Panc1 (cell line): Measurements from ENCODE around the gene LRRC31. TPM values are rescaled to one million over a fixed set of nuclear protein-coding genes. Genes with fewer than 3 reads are reported as not detected.

Experiments used
- ATAC-seq: fragments of 200-7000 bp; cut with Tn5 transposase; 2 replicates; pipeline ENCODE4 v1.9.1; 2020; ENCODE audit warnings: mild to moderate bottlenecking, moderate library complexity
- BruUV-seq: library from RNA; stranded (reverse); fragments of 400-500 nt; replicated peaks from 2 replicates; lab custom pipeline; 2021; lab: Mats Ljungman, UMichigan
- CTCF ChIA-PET: fragments of 300-600 bp; sonication (Branson Sonifier 250); formaldehyde crosslinking; loops from one replicate; lab custom pipeline; 2022; ENCODE audit warnings: antibody characterized with exemption; lab: Charles Lee
- POLR2A ChIA-PET: fragments of 300-600 bp; sonication (Branson Sonifier 250); formaldehyde crosslinking; loops from one replicate; lab custom pipeline; 2022; ENCODE audit warnings: antibody characterized with exemption; lab: Charles Lee
- DNase-seq: peaks from one replicate; pipeline ENCODE4 v3.0.0-alpha.2; 2010; ENCODE audit warnings: low read depth, low spot score
- H3K27ac ChIP-seq: 2 replicates; pipeline ENCODE4 v1.5.1; 2011; ENCODE audit warnings: mild to moderate bottlenecking, low read length, inconsistent platforms
- H3K27me3 ChIP-seq: fragments of 200-500 bp; sonication (Bioruptor generic); 2 replicates; pipeline ENCODE4 v1.6.0; 2014; ENCODE audit warnings: low read length, inconsistent platforms; ENCODE audit not compliant: control insufficient read depth, insufficient read depth
- H3K36me3 ChIP-seq: fragments of 200-500 bp; sonication (Bioruptor generic); 2 replicates; pipeline ENCODE4 v1.5.1; 2014; ENCODE audit warnings: inconsistent platforms, mild to moderate bottlenecking, low read length, moderate library complexity; ENCODE audit not compliant: control insufficient read depth, insufficient read depth
- H3K4me1 ChIP-seq: 2 replicates; pipeline ENCODE4 v1.5.1; 2011; ENCODE audit warnings: inconsistent platforms, mild to moderate bottlenecking, low read length, moderate library complexity; ENCODE audit not compliant: control insufficient read depth, insufficient read depth
- H3K4me3 ChIP-seq, 2 experiments: 2 replicates each; pipeline ENCODE4 v1.5.1; 2011 to 2012; ENCODE audit warnings: low read depth in 2 of 2, low read length in 2 of 2, mild to moderate bottlenecking in 2 of 2, inconsistent platforms in 1 of 2, moderate library complexity in 1 of 2
- H3K9me3 ChIP-seq: fragments of 200-500 bp; sonication (Bioruptor generic); 2 replicates; pipeline ENCODE4 v1.5.1; 2014; ENCODE audit warnings: low read depth, mild to moderate bottlenecking, inconsistent platforms, low read length, moderate library complexity; ENCODE audit not compliant: control insufficient read depth, insufficient read depth
- POLR2AphosphoS5 ChIP-seq: IDR thresholded peaks from 2 replicates; pipeline ENCODE4 v1.6.1; 2012; ENCODE audit warnings: mild to moderate bottlenecking, low read depth, low read length, moderate library complexity
- SIN3A ChIP-seq: IDR thresholded peaks from 2 replicates; pipeline ENCODE4 v1.6.1; 2012; ENCODE audit warnings: low read depth, mild to moderate bottlenecking, low read length, moderate library complexity, borderline replicate concordance; ENCODE audit not compliant: insufficient read depth
- TCF7L2 ChIP-seq: IDR thresholded peaks from 2 replicates; pipeline ENCODE4 v1.6.1; 2011; ENCODE audit warnings: mild to moderate bottlenecking, low read depth, low read length, inconsistent platforms
- in situ Hi-C: cut with HindIII; loops from 2 replicates; pipeline ENCODE4 v1.10.0; 2016; ENCODE audit warnings: low sequenced_read_pairs, low pct_unique_long_range_greater_than_20kb
- intact Hi-C: fragments of 100-400 bp; cut with micrococcal nuclease; formaldehyde crosslinking; loops from one replicate; pipeline ENCODE4 v1.10.0; 2022; ENCODE audit not compliant: unreplicated experiment
- total RNA-seq: library from RNA; stranded (reverse); gene quantifications from one replicate; pipeline ENCODE4 v1.2.1, GENCODE V29; 2021; ENCODE audit not compliant: unreplicated experiment
- TF ChIP-seq, protein P1 (sequence below): fragments of 450-650 bp; IDR thresholded peaks from 2 replicates; pipeline ENCODE4 v1.5.1; 2017; ENCODE audit warnings: mild to moderate bottlenecking
- TF ChIP-seq, protein P2 (sequence below), 2 experiments: IDR thresholded peaks; 2 replicates each; pipeline ENCODE4 v1.6.1; 2011 to 2012; ENCODE audit warnings: low read depth in 2 of 2, control low read depth in 1 of 2, low read length in 1 of 2, mild to moderate bottlenecking in 1 of 2, moderate library complexity in 1 of 2; ENCODE audit not compliant: insufficient read depth in 1 of 2

LRRC31 gene
- total RNA-seq, 1 experiment from 2014 or later, result not detected

DNA sequence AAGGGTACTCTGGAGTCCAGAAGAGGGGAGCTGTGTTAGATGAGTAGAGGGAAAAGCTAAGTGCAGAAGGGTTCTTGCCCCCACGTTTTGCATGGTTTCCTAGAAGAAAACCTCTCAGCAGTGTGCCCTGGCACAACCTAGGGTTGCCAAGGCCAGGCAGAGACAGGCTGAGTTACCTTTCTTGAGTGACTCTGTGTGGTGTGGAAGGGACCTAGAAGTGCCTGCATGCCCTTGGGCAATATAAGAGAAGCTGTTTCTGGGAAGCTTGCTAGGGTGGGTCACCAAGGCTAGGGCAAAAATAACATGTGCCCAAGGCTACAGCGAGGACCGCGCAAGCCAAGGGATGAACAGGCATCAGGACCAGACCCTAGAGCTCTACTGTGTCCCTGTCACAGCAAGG is 38.2 kb upstream of the LRRC31 start:
- no peak for DNase-seq
- TF ChIP-seq, protein P1, sequence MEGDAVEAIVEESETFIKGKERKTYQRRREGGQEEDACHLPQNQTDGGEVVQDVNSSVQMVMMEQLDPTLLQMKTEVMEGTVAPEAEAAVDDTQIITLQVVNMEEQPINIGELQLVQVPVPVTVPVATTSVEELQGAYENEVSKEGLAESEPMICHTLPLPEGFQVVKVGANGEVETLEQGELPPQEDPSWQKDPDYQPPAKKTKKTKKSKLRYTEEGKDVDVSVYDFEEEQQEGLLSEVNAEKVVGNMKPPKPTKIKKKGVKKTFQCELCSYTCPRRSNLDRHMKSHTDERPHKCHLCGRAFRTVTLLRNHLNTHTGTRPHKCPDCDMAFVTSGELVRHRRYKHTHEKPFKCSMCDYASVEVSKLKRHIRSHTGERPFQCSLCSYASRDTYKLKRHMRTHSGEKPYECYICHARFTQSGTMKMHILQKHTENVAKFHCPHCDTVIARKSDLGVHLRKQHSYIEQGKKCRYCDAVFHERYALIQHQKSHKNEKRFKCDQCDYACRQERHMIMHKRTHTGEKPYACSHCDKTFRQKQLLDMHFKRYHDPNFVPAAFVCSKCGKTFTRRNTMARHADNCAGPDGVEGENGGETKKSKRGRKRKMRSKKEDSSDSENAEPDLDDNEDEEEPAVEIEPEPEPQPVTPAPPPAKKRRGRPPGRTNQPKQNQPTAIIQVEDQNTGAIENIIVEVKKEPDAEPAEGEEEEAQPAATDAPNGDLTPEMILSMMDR, result no peak
- TF ChIP-seq, protein P2, sequence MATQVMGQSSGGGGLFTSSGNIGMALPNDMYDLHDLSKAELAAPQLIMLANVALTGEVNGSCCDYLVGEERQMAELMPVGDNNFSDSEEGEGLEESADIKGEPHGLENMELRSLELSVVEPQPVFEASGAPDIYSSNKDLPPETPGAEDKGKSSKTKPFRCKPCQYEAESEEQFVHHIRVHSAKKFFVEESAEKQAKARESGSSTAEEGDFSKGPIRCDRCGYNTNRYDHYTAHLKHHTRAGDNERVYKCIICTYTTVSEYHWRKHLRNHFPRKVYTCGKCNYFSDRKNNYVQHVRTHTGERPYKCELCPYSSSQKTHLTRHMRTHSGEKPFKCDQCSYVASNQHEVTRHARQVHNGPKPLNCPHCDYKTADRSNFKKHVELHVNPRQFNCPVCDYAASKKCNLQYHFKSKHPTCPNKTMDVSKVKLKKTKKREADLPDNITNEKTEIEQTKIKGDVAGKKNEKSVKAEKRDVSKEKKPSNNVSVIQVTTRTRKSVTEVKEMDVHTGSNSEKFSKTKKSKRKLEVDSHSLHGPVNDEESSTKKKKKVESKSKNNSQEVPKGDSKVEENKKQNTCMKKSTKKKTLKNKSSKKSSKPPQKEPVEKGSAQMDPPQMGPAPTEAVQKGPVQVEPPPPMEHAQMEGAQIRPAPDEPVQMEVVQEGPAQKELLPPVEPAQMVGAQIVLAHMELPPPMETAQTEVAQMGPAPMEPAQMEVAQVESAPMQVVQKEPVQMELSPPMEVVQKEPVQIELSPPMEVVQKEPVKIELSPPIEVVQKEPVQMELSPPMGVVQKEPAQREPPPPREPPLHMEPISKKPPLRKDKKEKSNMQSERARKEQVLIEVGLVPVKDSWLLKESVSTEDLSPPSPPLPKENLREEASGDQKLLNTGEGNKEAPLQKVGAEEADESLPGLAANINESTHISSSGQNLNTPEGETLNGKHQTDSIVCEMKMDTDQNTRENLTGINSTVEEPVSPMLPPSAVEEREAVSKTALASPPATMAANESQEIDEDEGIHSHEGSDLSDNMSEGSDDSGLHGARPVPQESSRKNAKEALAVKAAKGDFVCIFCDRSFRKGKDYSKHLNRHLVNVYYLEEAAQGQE (IDR thresholded peaks at IDR 0.05; ENCODE audit: insufficient read depth in 1 of 2, low read depth in 2 of 2, low read length in 1 of 2), result no peak
- no peak for TF ChIP-seq POLR2AphosphoS5
- no peak for TF ChIP-seq SIN3A
- TF ChIP-seq TCF7L2, result no peak
- Histone ChIP-seq H3K4me1 (no peaks in the 10 kb centered on the region), H3K27ac (no peak overlapping the region), H3K27me3 (peaks cover 15% of the 10 kb centered on the region), H3K9me3 (no peaks in the 10 kb centered on the region), H3K4me3 (no peak overlapping the region), H3K36me3 (no peaks in the 10 kb centered on the region)
- POLR2A ChIA-PET, result no interaction called here
- no peak; the same call in 1 of the 2 replicates for ATAC-seq
- CTCF ChIA-PET, result no interaction called here
- intact Hi-C loops, result no loop called here
- in situ Hi-C loops, result no loop called here
- no TSS peak for BruUV-seq

DNA sequence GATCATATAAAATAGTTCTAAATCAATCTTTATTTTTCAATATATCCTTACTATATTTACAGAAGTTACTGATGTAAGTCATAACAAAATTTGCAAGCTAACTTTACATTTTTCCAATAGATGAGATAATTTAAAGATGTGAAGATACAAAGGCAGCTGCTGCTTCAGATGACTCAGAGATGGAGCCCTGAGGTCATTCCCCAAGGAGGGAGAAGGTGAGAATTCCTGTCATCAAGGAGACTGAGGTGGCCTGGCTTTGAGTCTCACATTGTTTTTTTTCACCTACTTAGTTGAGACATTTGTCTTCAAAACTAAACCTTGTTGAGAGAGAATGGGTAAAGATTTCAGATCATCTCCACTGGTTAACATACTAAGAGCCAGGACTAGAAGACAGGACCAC is 37.7 kb upstream of the LRRC31 start:
- TF ChIP-seq TCF7L2 (no peak), POLR2AphosphoS5 (no peak), SIN3A (no peak)
- TF ChIP-seq, protein P2 (IDR thresholded peaks at IDR 0.05; ENCODE audit: insufficient read depth in 1 of 2, low read depth in 2 of 2, low read length in 1 of 2), result no peak
- TF ChIP-seq, protein P1, result no peak
- no peak overlapping the region for H3K4me3 ChIP-seq
- CTCF ChIA-PET, result no interaction called here
- ATAC-seq (no peak), DNase-seq (no peak)
- H3K9me3 ChIP-seq, result peaks cover under 1% of the 10 kb centered on the region; the same call in 1 of the 2 replicates
- no TSS peak for BruUV-seq
- intact Hi-C loops (no loop called here), in situ Hi-C loops (no loop called here)
- peaks cover 15% of the 10 kb centered on the region for H3K27me3 ChIP-seq
- no peak overlapping the region for H3K27ac ChIP-seq
- no peaks in the 10 kb centered on the region for H3K36me3 ChIP-seq
- H3K4me1 ChIP-seq, result no peaks in the 10 kb centered on the region
- POLR2A ChIA-PET, result no interaction called here
